RWPE1 (cell line): ENCODE measurements around the gene GABRG3.

ENCODE experiments used
- CTCF ChIA-PET: fragments of 350-600 bp; sonication (Branson Sonifier 250); formaldehyde crosslinking; extraction: SDS; loops from one replicate; lab custom pipeline; 2021; lab: Yijun Ruan, JAX
- POLR2A ChIA-PET: fragments of 400-600 bp; formaldehyde crosslinking; extraction: SDS; loops from one replicate; lab custom pipeline; 2020; ENCODE audit warnings: antibody characterized with exemption; ENCODE audit not compliant: low non-redundant PET; lab: Yijun Ruan, JAX
- DNase-seq: peaks from one replicate; pipeline ENCODE4 v3.0.0; 2012; ENCODE audit warnings: low spot score
- H3K27ac ChIP-seq: fragments of 450-650 bp; 2 replicates; pipeline ENCODE4 v1.5.1; 2017
- CTCF ChIP-seq: fragments of 450-650 bp; conservative IDR thresholded peaks from 2 replicates; pipeline ENCODE4 v1.5.1; 2017; ENCODE audit warnings: low read depth, mild to moderate bottlenecking

The GABRG3 gene

GRCh38 chr15:27579738-27580137 lies 608.8 kb downstream of the GABRG3 start:
- no peak overlapping the region for H3K27ac ChIP-seq
- DNase-seq = no peak
- CTCF ChIA-PET = no interaction called here
- POLR2A ChIA-PET = no interaction called here
- TF ChIP-seq CTCF = no peak

GRCh38 chr15:27582726-27583410 lies 611.9 kb downstream of the GABRG3 start:
- TF ChIP-seq CTCF = no peak
- ChIA-PET POLR2A (no interaction called here), CTCF (no interaction called here)
- no peak overlapping the region for H3K27ac ChIP-seq
- DNase-seq = no peak

- CTCF ChIA-PET = no interaction called here
- TF ChIP-seq CTCF = no peak
- no peak for DNase-seq
- no peak overlapping the region for H3K27ac ChIP-seq
- POLR2A ChIA-PET = no interaction called here
These were observed 612.7 kb downstream of the GABRG3 start for GRCh38 chr15:27583651-27584050.

GRCh38 chr15:27585041-27585640 lies 614.2 kb downstream of the GABRG3 start:
- CTCF ChIA-PET = no interaction called here
- no peak for TF ChIP-seq CTCF

GRCh38 chr15:27587810-27588209 lies 616.8 kb downstream of the GABRG3 start:
- TF ChIP-seq CTCF = no peak
- DNase-seq = peak; percentile 8
- CTCF ChIA-PET = no interaction called here

More at GRCh38 chr15:27585041-27585640, 614.2 kb downstream of the GABRG3 start:
- no peak for DNase-seq
- H3K27ac ChIP-seq = no peak overlapping the region
- POLR2A ChIA-PET = no interaction called here

GRCh38 chr15:27589260-27589659 lies 618.3 kb downstream of the GABRG3 start:
- ChIA-PET POLR2A (no interaction called here), CTCF (no interaction called here)
- no peak for TF ChIP-seq CTCF
- no peak overlapping the region for H3K27ac ChIP-seq
- no peak for DNase-seq

More at GRCh38 chr15:27587810-27588209, 616.8 kb downstream of the GABRG3 start:
- H3K27ac ChIP-seq = no peak overlapping the region
- POLR2A ChIA-PET = no interaction called here
